GM12801 (cell line): ENCODE measurements around the gene PCGF6.

ENCODE experiments used
- TF ChIP-seq, protein P1 (sequence below): IDR thresholded peaks from one replicate; pipeline ENCODE4 v1.5.1; 2011; ENCODE audit warnings: control low read depth; ENCODE audit not compliant: insufficient read length; ENCODE audit errors: extremely low read depth

The PCGF6 gene

DNA sequence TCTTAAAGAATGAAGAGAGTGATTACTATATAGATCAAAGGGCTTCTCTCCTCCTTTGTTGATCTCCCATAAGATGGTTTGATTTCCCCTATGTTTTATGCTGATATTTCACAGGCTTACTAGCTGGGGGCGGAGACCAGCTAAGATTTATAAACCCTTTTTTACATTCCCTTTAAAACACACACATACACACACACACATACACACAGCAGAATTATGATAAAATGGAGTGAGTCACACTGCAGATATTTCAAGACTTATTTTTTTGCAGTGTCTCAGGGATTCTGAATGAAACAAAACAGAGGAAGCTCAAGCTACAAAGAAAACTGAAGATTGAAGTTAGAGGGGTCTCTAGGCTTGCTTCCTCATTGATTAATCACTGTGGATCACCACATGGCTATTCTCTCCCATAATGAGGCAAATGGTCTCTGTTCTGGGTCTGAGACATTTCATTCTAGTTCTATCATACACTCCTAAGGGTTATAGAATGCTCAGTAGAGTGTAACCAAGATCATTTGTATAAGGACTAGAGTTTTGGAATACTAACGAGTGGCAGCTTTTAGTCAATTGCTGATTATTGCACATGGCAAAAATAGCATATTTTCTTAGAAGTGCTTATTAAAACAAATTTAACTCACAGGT lies 55.4 kb downstream of the PCGF6 start:
- TF ChIP-seq, protein P1, sequence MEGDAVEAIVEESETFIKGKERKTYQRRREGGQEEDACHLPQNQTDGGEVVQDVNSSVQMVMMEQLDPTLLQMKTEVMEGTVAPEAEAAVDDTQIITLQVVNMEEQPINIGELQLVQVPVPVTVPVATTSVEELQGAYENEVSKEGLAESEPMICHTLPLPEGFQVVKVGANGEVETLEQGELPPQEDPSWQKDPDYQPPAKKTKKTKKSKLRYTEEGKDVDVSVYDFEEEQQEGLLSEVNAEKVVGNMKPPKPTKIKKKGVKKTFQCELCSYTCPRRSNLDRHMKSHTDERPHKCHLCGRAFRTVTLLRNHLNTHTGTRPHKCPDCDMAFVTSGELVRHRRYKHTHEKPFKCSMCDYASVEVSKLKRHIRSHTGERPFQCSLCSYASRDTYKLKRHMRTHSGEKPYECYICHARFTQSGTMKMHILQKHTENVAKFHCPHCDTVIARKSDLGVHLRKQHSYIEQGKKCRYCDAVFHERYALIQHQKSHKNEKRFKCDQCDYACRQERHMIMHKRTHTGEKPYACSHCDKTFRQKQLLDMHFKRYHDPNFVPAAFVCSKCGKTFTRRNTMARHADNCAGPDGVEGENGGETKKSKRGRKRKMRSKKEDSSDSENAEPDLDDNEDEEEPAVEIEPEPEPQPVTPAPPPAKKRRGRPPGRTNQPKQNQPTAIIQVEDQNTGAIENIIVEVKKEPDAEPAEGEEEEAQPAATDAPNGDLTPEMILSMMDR: no peak

DNA sequence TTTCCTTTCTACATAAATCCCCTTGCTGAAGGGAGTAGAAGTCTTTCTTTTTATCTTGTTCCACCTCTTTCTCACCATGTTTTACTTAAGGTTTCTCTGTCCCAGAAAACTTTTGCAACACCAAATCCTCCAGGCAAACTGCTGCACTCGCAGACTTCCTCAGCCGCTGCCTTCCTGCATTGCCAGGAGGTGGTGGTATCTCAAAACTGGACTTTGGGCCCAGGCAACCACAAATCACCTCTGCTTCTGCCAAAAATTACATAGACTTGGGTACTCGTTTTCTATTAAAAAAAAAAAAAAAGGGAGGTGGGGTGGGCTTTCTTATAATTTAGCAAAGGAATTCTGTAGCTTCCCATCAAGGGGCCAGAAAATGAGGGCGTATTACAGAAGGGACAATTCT lies 59.4 kb downstream of the PCGF6 start:
- TF ChIP-seq, protein P1: no peak

DNA sequence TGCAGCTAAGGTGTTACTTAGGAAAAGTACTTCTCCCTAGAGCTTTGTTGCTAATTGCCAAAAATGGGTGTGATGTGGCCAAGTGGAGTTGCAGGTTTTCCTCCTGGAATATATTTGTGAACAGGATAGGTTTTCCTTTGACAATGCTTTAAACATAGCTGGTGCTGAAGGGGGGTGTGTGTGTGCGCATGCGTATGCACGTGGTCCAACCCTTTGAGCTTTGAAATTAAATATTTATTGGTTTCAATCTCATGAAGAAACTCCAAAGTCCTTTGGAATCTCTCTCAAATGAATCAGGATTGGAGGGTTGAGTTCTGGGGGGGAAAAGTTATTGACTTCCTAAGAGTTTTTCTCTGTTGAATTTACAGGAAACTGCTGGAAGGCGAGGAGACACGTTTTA lies 62.9 kb downstream of the PCGF6 start:
- TF ChIP-seq, protein P1: no peak

DNA sequence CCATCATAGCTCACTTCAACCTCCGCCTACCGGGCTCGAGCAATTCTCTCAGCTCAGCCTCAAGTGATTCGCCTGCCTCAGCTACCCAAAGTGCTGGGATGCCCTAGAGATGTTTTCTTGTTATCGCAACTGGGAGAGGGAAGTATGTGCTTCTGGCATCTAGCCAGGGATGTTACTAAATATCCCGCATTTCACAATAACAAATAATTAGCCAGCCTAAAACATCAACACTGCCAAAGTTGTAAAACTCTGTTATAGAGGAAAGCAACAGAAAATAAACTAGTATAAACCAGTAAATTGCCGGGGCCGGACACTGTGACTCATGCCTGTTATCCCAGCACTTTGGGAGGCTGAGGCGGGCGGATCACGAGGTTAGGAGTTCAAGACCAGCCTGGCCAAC lies 66.8 kb downstream of the PCGF6 start:
- TF ChIP-seq, protein P1: no peak

DNA sequence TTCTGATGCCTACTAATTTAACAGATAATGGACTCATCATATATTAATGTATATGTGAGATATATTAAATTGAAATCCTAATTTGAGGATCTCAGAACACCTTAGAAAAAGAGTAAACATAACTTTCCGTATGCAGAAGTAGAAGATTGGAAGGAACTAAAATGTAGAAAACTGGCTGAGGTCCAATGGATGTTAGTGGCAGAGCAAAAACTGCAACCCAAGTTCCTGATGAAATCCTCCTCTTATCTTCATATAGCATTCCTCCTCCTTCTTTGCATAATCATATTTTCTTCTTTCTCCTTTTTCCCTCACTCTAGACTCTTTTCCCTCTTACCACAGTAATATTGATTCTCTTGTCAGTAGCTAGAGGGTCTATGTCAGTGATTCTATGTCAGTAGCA lies 68.0 kb downstream of the PCGF6 start:
- TF ChIP-seq, protein P1: no peak

DNA sequence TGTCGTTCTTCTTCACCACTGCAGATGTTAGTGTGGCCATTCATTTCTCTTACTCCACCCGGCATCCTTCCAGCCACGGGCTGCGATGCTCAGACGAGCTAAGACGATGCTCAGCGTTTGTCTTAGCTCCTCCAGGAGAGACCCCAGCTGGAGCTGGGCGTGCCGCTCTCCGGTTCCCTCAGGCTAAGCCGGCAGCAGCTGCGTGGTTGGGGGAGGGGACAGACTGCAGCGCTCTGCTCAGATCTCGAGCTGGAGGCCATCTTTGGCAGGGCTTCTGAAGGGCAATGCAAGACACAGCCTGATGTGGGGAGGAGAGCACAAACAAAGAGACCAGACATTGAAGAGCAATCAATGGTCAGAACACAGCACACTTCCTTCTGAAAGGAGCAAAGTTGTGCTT lies 69.2 kb downstream of the PCGF6 start:
- TF ChIP-seq, protein P1: no peak

DNA sequence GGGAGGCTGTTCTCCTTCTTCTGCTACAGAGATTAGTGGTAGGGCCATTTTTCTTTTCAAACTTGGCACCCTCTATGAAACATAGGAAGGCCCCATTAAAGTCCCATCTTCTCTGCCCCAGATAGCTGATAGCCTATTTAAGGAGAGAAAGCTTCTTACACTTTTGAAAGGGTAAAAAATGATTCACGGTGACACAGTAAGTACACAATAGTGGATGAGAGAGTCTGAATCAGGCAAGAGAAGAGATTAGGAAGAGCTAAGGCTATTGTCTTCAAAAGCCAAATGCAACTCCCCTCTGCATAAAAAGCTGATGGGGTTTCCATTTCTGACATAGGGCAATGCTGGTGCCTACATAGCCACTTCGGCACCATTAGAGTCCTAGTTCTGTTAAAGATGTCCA lies 70.4 kb downstream of the PCGF6 start:
- TF ChIP-seq, protein P1: no peak
